HG02840 (cell line): ENCODE measurements around the gene CHTF18.
A peak's percentile ranks its signal among the peaks of the same experiment; 100 is the strongest.
"Not testable (repeated sequence)": the region's sequence is repeated elsewhere in the genome, so short reads cannot be mapped to it uniquely, and the experiment has no call there.

Experiments
- ATAC-seq: cut with Tn5 transposase; IDR thresholded peaks from one replicate; pipeline ENCODE4 v1.9.1; 2021; ENCODE audit warnings: mild to moderate bottlenecking, moderate library complexity, moderate number of reproducible peaks; ENCODE audit not compliant: unreplicated experiment, low FRiP score

Gene CHTF18

DNA sequence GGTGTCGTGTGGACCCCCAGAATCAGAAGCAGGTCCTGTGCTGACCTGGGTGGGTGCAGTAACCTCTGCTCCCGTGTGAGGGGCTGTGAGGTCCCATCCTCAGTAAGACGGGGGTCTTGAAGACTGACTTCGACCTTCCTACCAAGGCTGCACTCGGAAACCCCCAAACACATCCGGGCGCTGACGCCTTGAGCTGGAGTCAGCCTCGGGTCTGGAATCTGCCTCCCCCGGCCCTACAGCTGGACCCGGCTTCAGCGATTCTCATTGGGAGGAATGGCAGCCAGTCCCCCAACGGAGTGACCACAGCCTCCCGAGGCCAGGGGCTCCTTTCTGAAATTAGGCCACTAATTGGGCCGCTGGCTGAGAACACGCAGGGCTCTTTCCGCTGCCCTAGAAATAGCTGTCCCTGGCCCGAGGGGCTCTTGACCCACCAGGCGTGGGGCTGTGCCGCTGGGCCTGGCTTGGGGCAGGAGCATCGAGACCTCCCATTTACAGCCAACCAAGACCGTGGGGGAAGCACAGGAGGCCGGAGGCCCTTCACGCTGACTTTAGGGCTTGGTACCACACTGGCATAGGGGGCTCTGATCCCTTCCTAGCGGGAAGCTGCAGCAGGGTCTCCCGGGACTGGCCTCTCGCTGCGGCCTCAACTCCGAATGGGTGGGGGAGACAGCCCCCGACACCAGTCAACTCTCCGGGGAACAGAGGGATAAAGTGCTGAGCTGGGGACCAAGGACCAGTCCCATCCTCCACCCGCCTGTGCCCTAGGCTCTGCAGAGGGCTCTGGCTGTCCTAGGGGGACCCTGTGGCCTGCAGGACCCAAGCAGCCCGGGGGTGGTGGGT, 14.7 kb downstream of the CHTF18 start:
- ATAC-seq: no peak

DNA sequence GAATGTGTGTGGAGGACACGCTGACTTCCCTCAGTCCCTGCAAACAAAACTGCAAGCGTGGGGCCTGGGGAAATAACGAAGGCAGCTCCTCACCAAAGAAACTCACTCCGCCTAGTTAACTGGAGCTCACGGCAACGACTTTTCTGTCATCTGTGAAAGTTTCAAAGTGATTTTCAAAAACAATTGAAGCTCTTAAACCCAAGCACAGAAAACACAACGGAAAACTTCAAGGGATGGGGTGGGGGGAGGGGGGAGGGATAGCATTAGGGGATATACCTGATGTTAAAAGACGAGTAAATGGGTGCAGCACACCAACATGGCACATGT, 15.3 kb downstream of the CHTF18 start:
- ATAC-seq: no peak

DNA sequence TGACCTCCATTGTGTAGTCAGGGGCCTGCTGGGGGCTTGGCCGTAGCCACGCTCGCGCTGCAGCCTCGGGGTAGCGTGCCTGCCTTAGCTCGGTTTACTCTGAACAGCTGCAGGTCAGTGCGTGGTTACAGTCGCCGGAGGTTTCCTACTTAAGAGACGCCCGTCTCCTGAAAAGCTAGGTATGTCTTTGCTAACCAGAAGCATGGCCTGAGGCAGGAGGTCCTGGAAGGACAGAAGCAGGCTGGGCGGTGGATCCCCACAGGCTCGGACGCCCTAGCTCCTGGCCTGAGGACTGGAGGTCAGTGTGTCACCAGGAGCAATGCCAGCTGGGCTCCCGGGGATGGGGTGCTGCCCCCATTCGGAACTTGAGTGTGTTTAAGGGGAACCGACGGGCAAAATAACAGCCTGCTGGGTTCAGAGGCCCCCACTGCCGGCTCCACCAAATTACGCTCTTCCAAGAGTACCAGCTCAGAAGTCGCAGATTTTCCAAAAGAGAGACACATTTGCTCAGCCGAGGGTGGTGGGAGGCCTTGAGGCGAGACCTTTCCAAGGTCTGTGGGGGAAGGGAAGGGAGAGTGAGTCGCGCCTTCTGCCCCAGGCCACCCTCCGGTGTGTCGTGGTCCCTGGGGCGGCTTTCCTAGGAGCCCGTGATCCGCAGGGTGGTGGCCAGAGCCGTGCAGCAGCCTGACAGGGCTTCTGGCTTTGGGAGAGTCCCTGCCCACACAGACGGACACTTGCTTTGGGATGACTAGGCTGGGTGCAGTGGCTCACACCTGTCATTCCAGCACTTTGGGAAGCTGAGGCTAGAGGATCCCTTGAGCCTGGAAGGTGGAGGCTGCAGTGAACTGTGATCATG, 16.0 kb downstream of the CHTF18 start:
- ATAC-seq: no peak

DNA sequence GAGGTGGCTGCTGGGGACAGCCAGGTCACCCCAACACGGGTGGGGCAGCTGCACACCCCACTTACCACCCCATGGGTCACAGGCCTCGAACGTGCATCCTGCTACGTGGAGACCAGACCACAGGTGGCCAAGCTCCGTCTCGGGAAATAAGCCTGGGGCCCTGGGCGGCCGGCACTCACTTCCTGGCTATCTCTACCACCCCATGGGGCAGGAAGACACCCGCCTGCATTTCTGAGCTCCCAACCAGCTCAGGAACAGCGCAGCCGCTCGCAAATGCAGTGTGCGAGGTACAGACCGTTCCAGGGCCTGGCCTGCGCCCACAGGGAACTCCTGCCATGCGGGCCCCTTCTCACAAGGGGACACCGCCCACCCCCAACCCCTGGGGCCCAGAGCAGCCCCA, 17.1 kb downstream of the CHTF18 start:
- no peak for ATAC-seq

DNA sequence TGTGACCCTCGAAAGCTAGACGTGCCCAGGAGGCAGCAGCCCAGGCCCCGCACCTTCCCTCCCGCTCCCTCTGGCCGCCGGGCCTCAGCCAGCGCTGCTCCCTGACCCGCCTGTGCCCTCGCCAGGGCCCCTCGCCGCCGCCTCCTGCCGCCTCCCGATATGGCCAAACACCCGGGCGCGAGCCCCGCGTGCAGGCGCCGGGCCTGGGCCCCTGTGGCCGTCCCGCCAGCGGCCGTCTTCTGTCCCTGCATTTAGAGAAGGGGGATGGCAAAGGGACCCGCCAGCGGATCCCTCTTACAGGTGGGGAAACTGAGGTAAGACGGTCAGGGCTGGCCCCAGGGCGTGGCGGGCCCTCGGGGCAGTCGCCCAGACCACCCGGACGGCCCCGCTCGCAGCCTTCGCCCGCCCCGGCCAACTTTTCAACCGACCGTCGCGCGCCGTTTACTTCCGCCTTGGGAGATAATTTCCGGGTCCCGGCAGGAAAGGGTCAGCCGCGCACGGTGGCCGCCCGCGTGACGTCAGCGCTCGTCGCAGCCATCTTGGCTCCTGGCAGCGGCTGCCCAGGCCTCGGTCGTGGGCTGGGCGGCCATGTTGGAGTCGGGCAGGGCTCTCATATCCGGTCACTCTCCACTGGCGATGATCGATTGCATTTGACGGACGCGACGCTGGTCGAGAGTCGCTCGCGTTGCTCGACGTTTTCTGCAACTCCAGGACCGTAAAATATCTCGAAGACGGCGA, 19.1 kb downstream of the CHTF18 start:
- ATAC-seq: peak; percentile 86

DNA sequence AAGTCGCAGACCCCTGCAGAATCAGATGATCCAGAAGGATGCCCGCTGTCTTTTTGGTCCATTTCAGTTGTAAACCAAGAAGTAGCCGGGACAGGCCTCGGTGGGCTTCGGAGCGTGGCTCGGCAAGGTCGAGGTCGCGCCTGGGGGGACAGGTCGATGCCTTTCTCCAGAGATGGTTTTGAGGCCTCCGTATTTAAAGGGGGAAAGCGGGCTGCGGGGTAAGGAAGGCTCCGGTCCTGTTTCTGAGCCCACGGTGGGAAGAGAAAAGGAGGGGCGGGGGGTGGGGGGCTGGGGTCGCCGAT, 19.6 kb downstream of the CHTF18 start:
- no peak for ATAC-seq

DNA sequence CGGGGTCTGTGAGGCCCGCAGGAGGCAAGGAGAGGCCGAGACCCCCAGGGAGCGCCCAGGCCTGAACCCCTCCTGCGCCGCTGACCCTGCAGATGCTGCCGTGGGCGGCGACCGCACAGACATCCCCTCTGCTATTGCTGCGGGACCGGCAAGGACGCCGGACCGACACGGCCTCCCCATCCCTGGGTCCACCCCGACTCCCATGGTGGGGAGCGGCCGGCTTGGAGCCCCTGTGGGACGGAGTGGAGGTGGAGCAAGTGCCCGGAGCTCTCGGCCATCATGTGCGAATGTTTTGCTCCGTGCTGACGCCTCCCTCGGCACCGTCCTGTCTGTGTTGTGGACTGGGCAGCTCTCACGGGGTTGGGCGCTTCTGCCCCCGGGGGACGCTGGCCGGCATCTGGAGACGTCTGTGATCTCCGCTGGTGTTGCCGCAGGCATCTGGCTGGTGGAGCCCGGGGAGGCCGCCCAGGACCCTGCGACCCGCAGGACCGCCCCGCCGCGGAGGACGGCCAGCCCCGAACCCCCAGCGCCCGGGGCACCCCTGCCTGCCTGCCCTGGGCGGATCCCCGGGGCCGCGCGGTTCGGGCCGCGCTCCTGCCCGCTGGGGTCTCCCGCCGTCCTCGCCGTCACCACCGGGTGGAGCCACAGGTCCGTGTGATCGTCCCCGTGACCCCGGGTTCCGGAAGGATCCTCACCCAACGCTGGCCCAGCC, 24.9 kb downstream of the CHTF18 start:
- ATAC-seq: no peak

DNA sequence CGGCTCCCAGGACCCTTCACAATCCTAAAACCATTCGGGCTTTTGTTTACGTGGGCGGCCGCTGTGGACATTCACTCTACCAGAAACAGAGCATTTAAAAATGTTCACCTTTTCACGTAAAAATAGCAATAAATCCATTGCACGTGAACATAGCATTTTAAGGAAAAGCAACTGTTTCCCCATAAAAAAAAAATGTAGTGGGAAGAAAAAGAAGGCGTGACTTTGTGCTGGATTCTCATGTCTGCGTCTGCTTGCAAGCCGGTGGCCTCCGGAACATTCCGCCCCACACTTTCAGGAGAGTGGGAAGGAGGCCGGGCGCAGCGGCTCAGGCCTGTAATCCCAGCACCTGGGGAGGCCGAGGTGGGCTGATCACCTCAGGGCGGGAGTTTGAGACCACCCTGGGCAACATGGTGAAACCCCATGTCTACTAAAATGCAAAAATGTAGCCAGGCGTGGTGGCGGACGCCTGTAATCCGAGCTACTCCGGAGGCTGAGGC, 25.5 kb downstream of the CHTF18 start:
- ATAC-seq: no peak

DNA sequence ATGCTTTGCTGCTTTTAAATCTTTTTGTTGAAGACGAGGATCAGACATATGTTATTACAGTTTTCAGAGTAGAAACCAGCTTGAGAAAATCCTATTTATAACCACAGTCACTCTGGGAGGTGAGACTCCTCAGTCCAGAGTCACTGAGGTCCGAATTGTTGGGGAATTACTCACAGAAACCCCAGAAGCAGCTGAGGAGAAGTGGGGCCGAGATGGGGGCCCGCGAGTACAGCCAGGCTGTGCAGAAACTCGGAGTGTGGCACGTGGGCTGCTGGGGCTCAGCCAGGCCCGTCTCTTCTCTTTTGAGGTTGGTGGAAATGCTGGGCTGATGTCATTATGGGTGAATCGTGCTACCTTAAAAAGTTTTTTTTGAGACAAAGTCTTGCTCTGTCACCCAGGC, 26.6 kb downstream of the CHTF18 start:
- ATAC-seq: no peak

DNA sequence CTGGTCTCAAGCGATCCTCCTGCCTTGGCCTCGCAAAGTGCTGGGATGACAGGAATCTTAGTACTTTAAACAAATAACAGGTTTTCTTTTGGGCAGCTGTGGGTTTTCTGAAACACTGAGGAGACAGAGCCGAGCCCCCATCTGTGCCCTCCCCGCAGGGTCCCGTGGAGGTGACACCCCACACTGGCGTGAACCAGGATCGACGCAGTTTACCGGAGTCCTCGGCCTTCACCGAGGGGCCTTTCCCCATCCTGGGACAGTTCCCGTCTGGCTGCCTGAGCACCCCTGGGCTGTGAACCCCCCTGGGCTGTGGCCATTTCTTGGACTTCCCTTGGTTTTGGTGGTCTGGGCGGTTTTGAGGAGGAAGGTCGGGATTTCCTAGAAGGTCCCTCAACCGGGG, 27.4 kb downstream of the CHTF18 start:
- no peak for ATAC-seq

DNA sequence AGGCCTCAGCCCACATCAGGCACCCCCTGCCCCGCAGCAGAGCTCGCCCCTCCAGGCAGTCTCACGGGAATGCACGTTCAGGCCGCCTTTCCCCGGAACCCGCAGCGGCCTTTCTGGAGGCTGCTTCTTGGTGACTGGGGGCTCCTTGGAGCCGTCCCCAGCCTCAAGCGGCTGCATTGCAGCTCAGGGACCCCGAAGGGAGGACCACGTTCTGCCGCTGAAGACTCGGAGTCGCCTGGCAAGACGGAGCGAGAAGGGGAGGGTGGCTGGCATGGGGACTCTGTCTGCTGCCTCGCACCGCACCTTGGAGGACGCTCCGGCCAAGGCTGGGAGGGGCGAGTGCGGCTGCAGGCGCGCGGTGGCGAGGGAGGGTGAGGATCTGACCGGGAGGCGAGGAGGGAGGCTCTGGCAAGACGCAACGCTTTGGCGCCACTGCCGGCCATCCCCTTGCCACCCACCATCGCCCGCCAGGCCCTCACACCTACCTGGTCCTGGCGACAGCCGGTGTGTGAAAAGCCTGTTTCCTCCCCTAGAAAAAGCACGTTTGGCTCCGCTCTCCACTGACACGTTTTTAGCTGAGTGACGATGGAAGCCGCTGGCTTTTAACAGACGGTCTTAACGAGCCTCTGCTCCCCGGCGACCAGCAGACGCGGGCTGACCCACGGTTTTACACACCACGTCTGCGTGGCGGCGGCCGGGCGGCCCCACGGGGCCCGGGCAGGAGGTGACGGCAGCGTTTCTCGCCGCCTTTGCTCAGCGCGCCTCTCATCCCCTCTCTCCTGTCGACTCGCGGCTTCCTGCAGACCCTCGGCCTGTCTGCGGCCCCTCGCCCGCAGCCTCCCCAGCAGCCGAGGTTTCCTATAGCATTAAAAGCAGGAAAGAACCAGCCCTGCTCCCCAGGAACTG, 28.8 kb downstream of the CHTF18 start:
- no peak for ATAC-seq

DNA sequence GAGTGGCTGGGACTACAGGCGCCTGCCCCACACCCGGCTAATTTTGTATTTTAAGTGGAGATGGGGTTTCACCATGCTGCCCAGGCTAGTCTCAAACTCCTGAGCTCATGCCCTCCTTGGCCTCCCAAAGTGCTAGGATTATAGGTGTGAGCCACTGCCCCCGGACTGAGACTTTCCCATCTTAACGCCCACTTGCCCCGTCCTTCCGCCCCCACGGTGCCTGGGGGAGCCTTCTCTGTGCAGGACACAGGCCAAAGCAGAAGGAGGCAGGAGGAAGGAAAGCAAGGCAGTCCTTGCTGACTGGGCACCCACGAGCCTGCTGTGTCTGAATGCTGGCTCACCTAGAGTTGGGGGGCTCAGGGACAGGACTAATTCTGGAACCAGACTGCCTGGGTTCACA, 29.7 kb downstream of the CHTF18 start:
- no peak for ATAC-seq

DNA sequence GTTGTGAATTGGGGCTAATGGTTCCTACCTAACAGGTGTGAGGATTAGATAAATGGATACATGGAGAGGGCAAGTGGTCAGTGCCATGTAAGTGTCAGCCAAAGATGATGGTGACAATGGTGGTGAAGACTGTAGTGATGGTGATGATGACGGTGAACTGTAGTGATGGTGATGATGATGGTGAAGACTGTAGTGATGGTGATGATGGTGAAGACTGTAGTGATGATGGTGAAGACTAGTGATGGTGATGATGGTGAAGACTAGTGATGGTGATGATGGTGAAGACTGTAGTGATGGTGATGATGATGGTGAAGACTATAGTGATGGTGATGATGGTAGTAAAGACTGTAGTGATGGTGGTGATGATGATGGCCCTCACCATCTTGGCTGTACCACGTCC, 30.2 kb downstream of the CHTF18 start:
- ATAC-seq: no peak

DNA sequence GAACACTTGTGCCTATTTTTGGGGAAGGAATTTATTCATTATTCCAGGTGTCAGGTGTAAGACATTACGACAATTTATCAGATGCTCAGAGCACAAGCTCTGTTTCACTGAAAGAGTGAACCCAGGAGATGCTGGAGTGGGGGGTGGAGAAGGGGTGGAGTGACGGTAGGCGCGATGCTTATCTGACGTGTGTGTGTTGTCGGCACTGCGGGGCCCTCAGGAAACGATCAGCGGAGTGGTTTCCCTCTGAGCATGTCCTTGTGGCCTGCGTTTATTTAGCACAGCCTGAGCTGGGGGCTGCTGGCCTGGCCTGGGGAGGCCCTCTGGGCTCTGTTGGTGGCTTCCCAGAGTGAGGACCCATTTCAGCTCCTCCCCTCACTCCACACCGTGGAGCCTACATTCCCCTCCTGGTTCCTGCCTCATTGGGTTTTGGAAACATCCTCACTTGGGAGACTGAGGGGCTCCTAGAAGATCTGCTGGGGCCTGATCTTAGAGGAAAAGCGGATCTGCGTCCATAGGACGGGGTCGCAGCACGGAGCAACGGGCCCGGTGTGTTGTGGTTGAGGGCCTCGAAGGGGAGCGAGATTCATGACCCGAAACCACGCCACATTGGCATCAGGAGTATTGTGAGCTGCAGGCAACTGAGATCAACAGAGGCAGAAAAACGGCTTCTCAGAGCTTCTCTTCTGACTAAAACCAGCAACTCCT, 31.1 kb downstream of the CHTF18 start:
- no peak for ATAC-seq

DNA sequence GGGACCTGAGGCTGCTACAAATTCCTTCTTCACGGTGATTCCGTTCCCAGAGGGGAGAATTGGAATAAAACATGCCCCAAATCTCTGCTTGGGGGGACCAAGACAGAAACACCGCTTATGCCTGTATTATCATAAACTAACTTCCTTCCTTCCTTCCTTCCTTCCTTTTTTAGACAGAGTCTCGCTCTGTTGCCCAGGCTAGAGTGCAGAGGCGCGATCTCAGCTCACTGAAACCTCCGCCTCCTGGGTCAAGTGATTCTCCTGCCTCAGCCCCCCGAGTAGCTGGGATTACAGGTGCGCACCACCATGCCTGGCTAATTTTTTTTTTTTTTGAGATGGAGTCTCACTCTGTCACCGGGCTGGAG, 31.6 kb downstream of the CHTF18 start:
- not testable (repeated sequence) for ATAC-seq

DNA sequence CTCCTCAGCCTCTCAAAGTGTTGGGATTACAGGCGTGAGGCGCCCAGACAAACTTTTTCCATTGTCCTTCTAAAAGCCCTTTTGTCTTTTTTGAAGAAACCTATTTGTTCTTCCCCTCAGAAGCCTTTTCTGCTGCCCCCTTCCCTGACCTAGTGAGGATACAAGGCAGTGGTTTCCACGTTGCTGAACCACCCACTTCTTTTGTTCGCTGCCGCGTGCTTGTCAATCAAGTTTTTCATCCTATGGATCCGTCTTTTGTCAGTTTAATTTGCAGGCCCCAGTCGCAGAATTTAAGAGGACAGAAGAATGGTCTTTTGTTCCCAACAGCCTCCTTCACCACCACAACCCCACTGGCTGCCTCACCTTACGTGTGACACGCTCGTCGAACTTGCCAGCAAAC, 32.3 kb downstream of the CHTF18 start:
- no peak for ATAC-seq

DNA sequence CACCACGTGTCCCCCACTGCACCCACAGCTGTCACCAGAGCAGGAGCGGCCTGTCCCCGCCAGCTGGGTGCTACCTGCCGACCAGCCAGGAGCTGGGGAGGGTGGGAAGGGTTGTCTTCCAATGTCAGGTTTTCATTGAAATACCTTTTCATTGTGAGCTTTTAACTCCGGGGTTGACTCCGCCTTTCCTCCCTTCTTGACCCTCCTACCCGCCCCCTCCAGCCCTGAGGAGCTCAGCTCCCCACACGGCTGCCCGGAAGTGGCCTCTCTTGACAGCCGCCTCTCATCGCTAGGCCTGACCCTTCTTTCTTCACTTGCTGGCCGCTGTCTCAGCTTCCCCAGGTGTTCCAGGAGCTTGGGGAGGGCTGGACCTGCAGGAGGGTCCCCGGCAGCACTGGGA, 33.3 kb downstream of the CHTF18 start:
- no peak for ATAC-seq

DNA sequence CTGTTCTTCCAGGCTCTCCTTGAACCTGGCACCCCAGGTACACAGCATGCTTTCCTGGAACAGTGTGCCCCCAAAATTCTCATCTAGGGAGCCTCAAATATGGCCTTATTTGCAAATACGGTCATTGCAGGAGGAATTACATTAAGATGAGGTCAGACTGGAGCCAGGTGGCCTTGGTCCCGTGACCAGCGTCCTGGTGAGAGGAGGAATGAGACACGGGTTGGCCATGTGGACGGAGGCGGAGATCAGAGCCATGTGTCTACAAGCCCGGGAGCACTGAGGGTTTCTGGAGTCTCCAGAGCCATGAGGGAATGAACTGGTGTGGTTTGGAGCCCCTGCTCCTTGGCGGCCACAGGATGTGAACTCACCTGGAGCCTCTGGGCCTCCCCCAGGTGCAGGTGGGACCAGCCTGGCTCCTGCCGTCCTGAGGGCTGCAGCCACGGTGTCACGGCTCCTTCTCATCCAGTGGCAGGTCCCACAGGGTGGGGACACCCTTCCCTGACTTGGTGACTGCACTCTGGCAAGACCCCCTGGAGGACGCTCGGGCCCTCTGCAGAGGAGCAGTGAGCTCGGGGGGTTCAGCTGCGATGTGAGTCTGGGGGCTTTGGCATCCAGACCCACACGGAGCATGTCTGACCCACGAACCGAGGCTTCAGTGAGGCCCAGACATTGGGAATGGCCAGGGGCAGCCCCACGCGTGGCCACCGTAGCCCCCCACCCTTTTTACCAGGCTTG, 33.9 kb downstream of the CHTF18 start:
- ATAC-seq: no peak
